Endothelial cell of umbilical vein (primary cell): ENCODE measurements around the gene ZP3. TPM values are rescaled to one million over a fixed set of nuclear protein-coding genes. Genes with fewer than 3 reads are reported as not detected.

ENCODE experiments used
- BruUV-seq: library from RNA; stranded (reverse); fragments of 400-500 nt; replicated peaks from 2 replicates; lab custom pipeline; 2021; lab: Mats Ljungman, UMichigan
- CTCF ChIA-PET: fragments of 300-600, 350-600 bp; sonication (Branson Sonifier 250); formaldehyde crosslinking; loops from one replicate; lab custom pipeline; 2021; ENCODE audit warnings: antibody characterized with exemption, inconsistent platforms; lab: Charles Lee
- POLR2A ChIA-PET: fragments of 300-600, 350-600 bp; sonication (Branson Sonifier 250); formaldehyde crosslinking; loops from one replicate; lab custom pipeline; 2021; ENCODE audit warnings: antibody characterized with exemption, inconsistent platforms; lab: Charles Lee
- DNase-seq: peaks from one replicate; pipeline ENCODE4 v3.0.0-alpha.2; 2011; ENCODE audit warnings: low read depth, low spot score
- FAIRE-seq: peaks from 2 replicates; lab custom pipeline; 2011; peaks lifted over from hg19 to GRCh38; lab: Jason Lieb, UNC
- H2AFZ ChIP-seq: 2 replicates; pipeline ENCODE4 v1.6.0; 2012; ENCODE audit warnings: low read depth, low read length, control low read depth, inconsistent platforms
- H3K27ac ChIP-seq: 2 replicates; pipeline ENCODE4 v1.5.1; 2011; ENCODE audit warnings: low read depth, mild to moderate bottlenecking, control low read depth, low read length, moderate library complexity; ENCODE audit not compliant: insufficient read depth
- H3K27me3 ChIP-seq, 2 experiments: 2 replicates each; pipeline versions ENCODE4 v1.6.0 to v1.6.1; 2011; ENCODE audit warnings: low read length in 2 of 2, mixed read lengths in 1 of 2; ENCODE audit not compliant: control insufficient read depth in 2 of 2, insufficient read depth in 2 of 2
- H3K36me3 ChIP-seq, 2 experiments: 2 replicates in 1 of 2; 3 replicates in 1 of 2; pipeline ENCODE4 v1.5.1; 2011; ENCODE audit warnings: low read length in 2 of 2, mild to moderate bottlenecking in 1 of 2, moderate library complexity in 1 of 2; ENCODE audit not compliant: control insufficient read depth in 2 of 2, insufficient read depth in 2 of 2; ENCODE audit errors: extremely low read depth in 1 of 2
- H3K4me1 ChIP-seq: 3 replicates; pipeline ENCODE4 v1.5.1; 2011; ENCODE audit warnings: mild to moderate bottlenecking, low read length; ENCODE audit not compliant: control insufficient read depth, insufficient read depth; ENCODE audit errors: extremely low read depth
- H3K4me2 ChIP-seq: 2 replicates; pipeline ENCODE4 v1.6.1; 2011; ENCODE audit warnings: low read length, control low read depth, mixed read lengths; ENCODE audit not compliant: insufficient read depth
- H3K4me3 ChIP-seq, 3 experiments: fragments of 200-600 bp in 1 of 3; sonication (generic), shearing (Covaris generic) in 1 of 3; replicated peaks in 1 of 3; 2 replicates each; pipeline ENCODE4 v1.5.1; 2011 to 2016; ENCODE audit warnings: control low read depth in 3 of 3, low read length in 3 of 3, mild to moderate bottlenecking in 2 of 3, inconsistent platforms in 1 of 3, low read depth in 1 of 3, moderate library complexity in 1 of 3; ENCODE audit not compliant: insufficient read depth in 1 of 3
- H3K79me2 ChIP-seq: 2 replicates; pipeline ENCODE4 v1.6.0; 2012; ENCODE audit warnings: low read length, inconsistent platforms; ENCODE audit not compliant: control insufficient read depth, insufficient read depth
- H3K9ac ChIP-seq: replicated peaks from 2 replicates; pipeline ENCODE3; 2011; ENCODE audit warnings: low read length, control low read depth; ENCODE audit not compliant: insufficient read depth; ENCODE audit errors: extremely low read depth
- H3K9me1 ChIP-seq: replicated peaks from 3 replicates; pipeline ENCODE4 v1.6.0; 2011; ENCODE audit warnings: mild to moderate bottlenecking, low read length; ENCODE audit not compliant: control insufficient read depth, insufficient read depth; ENCODE audit errors: extremely low read depth
- H3K9me3 ChIP-seq: replicated peaks from 2 replicates; pipeline ENCODE4 v1.5.1; 2012; ENCODE audit warnings: low read length, inconsistent platforms; ENCODE audit not compliant: control insufficient read depth, insufficient read depth
- H4K20me1 ChIP-seq: replicated peaks from 2 replicates; pipeline ENCODE3; 2011; ENCODE audit warnings: mild to moderate bottlenecking, low read length; ENCODE audit not compliant: control insufficient read depth, insufficient read depth; ENCODE audit errors: extremely low read depth
- CTCF ChIP-seq, 2 donors: IDR thresholded peaks; 1 replicate in 1 of 2; 2 replicates in 1 of 2; pipeline ENCODE4 v1.5.1; 2011; ENCODE audit warnings: low read length in 2 of 2, mild to moderate bottlenecking in 2 of 2, moderate library complexity in 2 of 2, control low read depth in 1 of 2, inconsistent platforms in 1 of 2, low read depth in 1 of 2; ENCODE audit not compliant: insufficient read depth in 1 of 2; ENCODE audit errors: extremely low read depth in 1 of 2
- EZH2 ChIP-seq: IDR thresholded peaks from 2 replicates; pipeline ENCODE4 v1.6.1; 2012; ENCODE audit warnings: borderline replicate concordance, low read depth, mild to moderate bottlenecking, moderate library complexity, low read length, inconsistent platforms; ENCODE audit not compliant: severe bottlenecking
- FOS ChIP-seq: IDR thresholded peaks from 2 replicates; pipeline ENCODE4 v1.6.1; 2011; ENCODE audit warnings: mild to moderate bottlenecking, low read length, moderate library complexity, borderline replicate concordance; ENCODE audit not compliant: insufficient read depth
- GATA2 ChIP-seq: IDR thresholded peaks from 2 replicates; pipeline ENCODE4 v1.7.0; 2011; ENCODE audit warnings: low read depth, mild to moderate bottlenecking, moderate library complexity, mixed read lengths, low read length; ENCODE audit not compliant: insufficient read length, insufficient read depth
- JUN ChIP-seq: IDR thresholded peaks from 2 replicates; pipeline ENCODE4 v1.6.1; 2011; ENCODE audit warnings: borderline replicate concordance, low read depth; ENCODE audit not compliant: insufficient read length, insufficient read depth
- MAX ChIP-seq: IDR thresholded peaks from 2 replicates; pipeline ENCODE4 v1.6.1; 2011; ENCODE audit not compliant: insufficient read depth, insufficient read length
- MYC ChIP-seq: IDR thresholded peaks from one replicate; pipeline ENCODE4 v1.6.1; 2011; ENCODE audit warnings: mild to moderate bottlenecking, low read depth, low read length
- POLR2A ChIP-seq: IDR thresholded peaks from 2 replicates; pipeline ENCODE4 v1.6.1; 2012; ENCODE audit warnings: low read depth, mild to moderate bottlenecking, control low read depth, low read length
- POLR2AphosphoS5 ChIP-seq: IDR thresholded peaks from 2 replicates; pipeline ENCODE4 v1.6.1; 2012; ENCODE audit warnings: low read depth, mild to moderate bottlenecking, control low read depth, low read length, moderate library complexity; ENCODE audit not compliant: insufficient read depth
- dilution Hi-C: fragments of 300-500 bp; cut with MboI; formaldehyde crosslinking; loops from one replicate; pipeline ENCODE4 v1.15.0; 2019; ENCODE audit warnings: low sequenced_read_pairs; ENCODE audit not compliant: extremely low pct_ligation_motif_present
- intact Hi-C: fragments of 100-400 bp; cut with micrococcal nuclease; formaldehyde crosslinking; loops from one replicate; pipeline ENCODE4 v1.10.0; 2022
- polyA plus RNA-seq, 4 experiments: library from polyadenylated mRNA; depleted of rRNA in 3 of 4; stranded (reverse) in 3 of 4; unstranded in 1 of 4; fragments of >200 nt; gene quantifications; 2 replicates each; pipeline versions ENCODE4 v1.2.1 to v1.2.3, GENCODE V29; 2011 to 2012; ENCODE audit warnings: missing spikeins in 1 of 4
- total RNA-seq: library from RNA; stranded (reverse); gene quantifications from 2 replicates; pipeline ENCODE4 v1.2.3, GENCODE V29; 2021

ZP3 gene
- total and polyA plus RNA-seq, 2 donors (not counting 3 experiments of a cell fraction or from before 2014, with no cell fraction given): 3.0 to 4.0 TPM

GRCh38 chr7:76408121-76408560, 16.6 kb upstream of the ZP3 start:
- Histone ChIP-seq H3K9me1 (no peaks in the 10 kb centered on the region), H2AFZ (no peak overlapping the region), H3K4me1 (no peaks in the 10 kb centered on the region), H3K27me3 (no peaks in the 10 kb centered on the region), H4K20me1 (no peaks in the 10 kb centered on the region), H3K36me3 (no peaks in the 10 kb centered on the region), H3K9me3 (no peaks in the 10 kb centered on the region), H3K9ac (no peak overlapping the region), H3K4me3 (no peak overlapping the region), H3K27ac (no peak overlapping the region), H3K79me2 (no peaks in the 10 kb centered on the region), H3K4me2 (no peak overlapping the region)
- ChIA-PET POLR2A (no interaction called here), CTCF (interaction anchor here (0.6 kb wide), 1 partner anchor 36 kb away, joined by 3 read pairs; no protein-coding TSS in a partner anchor)
- TF ChIP-seq POLR2A (no peak), FOS (no peak), GATA2 (no peak), POLR2AphosphoS5 (no peak), JUN (no peak), CTCF (IDR thresholded peaks at IDR 0.05; ENCODE audit: extremely low read depth in 1 of 2, insufficient read depth in 1 of 2, low read depth in 1 of 2, low read length in 2 of 2) (no peak), MYC (no peak), MAX (no peak), EZH2 (no peak)
- FAIRE-seq (no peak), DNase-seq (no peak)
- BruUV-seq: no TSS peak
- intact Hi-C loops: no loop called here
- dilution Hi-C loops: no loop called here
